Nephron (organoid): ENCODE measurements around the gene TMEM181.
"Not testable (repeated sequence)": the region's sequence is repeated elsewhere in the genome, so short reads cannot be mapped to it uniquely, and the experiment has no call there.

Experiments
- H3K27ac Mint-ChIP-seq, 3 experiments: 2 replicates each; pipeline ENCODE4 v1.8.0; 2020; ENCODE audit warnings: mixed read lengths in 3 of 3, mild to moderate bottlenecking in 2 of 3, moderate library complexity in 1 of 3
- H3K27me3 Mint-ChIP-seq: 2 replicates; pipeline ENCODE4 v1.8.0; 2021; ENCODE audit warnings: low read depth, mild to moderate bottlenecking, moderate library complexity, mixed read lengths
- H3K36me3 Mint-ChIP-seq: 2 replicates; pipeline ENCODE4 v1.8.0; 2020; ENCODE audit warnings: low read depth, mixed read lengths
- H3K4me1 Mint-ChIP-seq: 2 replicates; pipeline ENCODE4 v1.8.0; 2020; ENCODE audit warnings: mixed read lengths
- H3K4me3 Mint-ChIP-seq, 3 experiments: 2 replicates each; pipeline ENCODE4 v1.8.0; 2020; ENCODE audit warnings: mild to moderate bottlenecking in 3 of 3, mixed read lengths in 3 of 3, moderate library complexity in 2 of 3
- H3K9me3 Mint-ChIP-seq: 2 replicates; pipeline ENCODE4 v1.8.0; 2020; ENCODE audit warnings: mixed read lengths
- CTCF ChIP-seq, 3 experiments: fragments of 200-600 bp; sonication (generic); IDR thresholded peaks; one replicate each; pipeline ENCODE4 v1.5.0; 2021; ENCODE audit warnings: antibody characterized with exemption in 3 of 3; ENCODE audit not compliant: unreplicated experiment in 3 of 3

The TMEM181 gene

DNA sequence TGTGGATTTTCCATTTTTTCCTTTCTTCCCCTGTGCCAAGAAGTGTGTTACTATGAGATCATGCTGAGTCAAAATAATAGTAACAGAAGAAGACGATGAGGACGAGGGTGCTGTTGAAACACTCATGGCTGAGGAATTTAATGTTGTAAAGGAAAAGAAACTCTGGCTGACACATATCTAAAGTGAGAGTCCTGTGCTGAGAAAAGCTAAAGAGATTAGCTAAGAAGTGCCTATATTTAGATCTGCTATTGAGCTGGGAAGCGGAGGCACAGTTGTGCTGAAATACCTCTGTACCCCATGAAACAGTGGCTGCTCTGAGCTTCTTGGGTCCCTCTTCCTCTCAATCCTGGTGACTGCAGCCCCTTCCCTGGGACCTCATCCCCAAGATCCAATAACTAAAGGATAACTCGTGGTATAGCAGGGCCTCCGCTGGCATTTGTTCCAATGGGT, 88.8 kb downstream of the TMEM181 start:
- H3K9me3 Mint-ChIP-seq, result no peaks in the 10 kb centered on the region
- H3K27ac Mint-ChIP-seq, result peak overlapping the region; percentile 83 to 96 (median 89)
- no peak for TF ChIP-seq CTCF (IDR thresholded peaks at IDR 0.05; ENCODE audit: unreplicated experiment in 3 of 3)
- H3K4me1 Mint-ChIP-seq, result peaks cover 36% of the 10 kb centered on the region
- H3K4me3 Mint-ChIP-seq, result peak overlapping the region in 1 of 3 experiments; percentile 28
- peaks cover 3% of the 10 kb centered on the region for H3K27me3 Mint-ChIP-seq
- no peaks in the 10 kb centered on the region for H3K36me3 Mint-ChIP-seq

GRCh38 chr6:158649289-158650143, 89.6 kb downstream of the TMEM181 start, which contains the start of gene SYTL3:
TSS of gene SYTL3 (plus strand) at chr6:158650054. CDS start at chr6:158663269, 13,215 bp downstream.
- Mint-ChIP-seq H3K4me1 (peaks cover 41% of the 10 kb centered on the region), H3K27me3 (peaks cover 3% of the 10 kb centered on the region), H3K4me3 (peak within 1 kb of the TSS; percentile 1 to 28 (median 9)), H3K9me3 (no peaks in the 10 kb centered on the region), H3K27ac (peak within 1 kb of the TSS; percentile 83 to 96 (median 89)), H3K36me3 (no peaks in the 10 kb centered on the region)
- no peak for TF ChIP-seq CTCF (IDR thresholded peaks at IDR 0.05; ENCODE audit: unreplicated experiment in 3 of 3)

- not testable (repeated sequence) for H3K27ac Mint-ChIP-seq, H3K36me3 Mint-ChIP-seq, H3K9me3 Mint-ChIP-seq, H3K4me3 Mint-ChIP-seq, H3K27me3 Mint-ChIP-seq
- H3K4me1 Mint-ChIP-seq, result peaks cover 48% of the 10 kb centered on the region
Observed at GRCh38 chr6:158651981-158652737, 92.3 kb downstream of the TMEM181 start.

- H3K36me3 Mint-ChIP-seq, result no peaks in the 10 kb centered on the region
- H3K4me3 Mint-ChIP-seq, result no peak overlapping the region
- H3K9me3 Mint-ChIP-seq, result no peaks in the 10 kb centered on the region
- H3K27ac Mint-ChIP-seq, result peak overlapping the region; percentile 74 to 76 (median 75)
- H3K4me1 Mint-ChIP-seq, result peaks cover 38% of the 10 kb centered on the region
- peaks cover 3% of the 10 kb centered on the region for H3K27me3 Mint-ChIP-seq
- TF ChIP-seq CTCF (IDR thresholded peaks at IDR 0.05; ENCODE audit: unreplicated experiment in 3 of 3), result no peak
Observed at GRCh38 chr6:158653577-158654354, 93.9 kb downstream of the TMEM181 start.

GRCh38 chr6:158654498-158654897, 94.6 kb downstream of the TMEM181 start:
- peaks cover 36% of the 10 kb centered on the region for H3K4me1 Mint-ChIP-seq
- peaks cover 3% of the 10 kb centered on the region for H3K27me3 Mint-ChIP-seq
- no peaks in the 10 kb centered on the region for H3K36me3 Mint-ChIP-seq
- peak overlapping the region; percentile 74 to 76 (median 75) for H3K27ac Mint-ChIP-seq
- no peak for TF ChIP-seq CTCF (IDR thresholded peaks at IDR 0.05; ENCODE audit: unreplicated experiment in 3 of 3)
- no peaks in the 10 kb centered on the region for H3K9me3 Mint-ChIP-seq
- H3K4me3 Mint-ChIP-seq, result peak overlapping the region in 1 of 3 experiments; percentile 2
